ENCODE results near the gene SIT1. TPM values are rescaled to one million over a fixed set of nuclear protein-coding genes. Genes with fewer than 3 reads are reported as not detected.

SIT1 gene
- total RNA-seq, 2 experiments from 2014 or later: 18.4 to 19.2 TPM

GRCh38 chr9:35627575-35627974 is 23.2 kb downstream of the SIT1 start:
- no peak overlapping the region for H3K27ac Mint-ChIP-seq
- Histone ChIP-seq H3K36me3 (ENCODE audit: insufficient read depth, low read length) (no peaks in the 10 kb centered on the region), H3K9me3 (ENCODE audit: control insufficient read depth in 1 of 2, insufficient read depth in 1 of 2, low read length in 2 of 2) (no peaks in the 10 kb centered on the region), H3K4me1 (ENCODE audit: insufficient read depth, low read length) (no peaks in the 10 kb centered on the region), H3K27me3 (ENCODE audit: control insufficient read depth in 1 of 2, insufficient read depth in 2 of 2, low read length in 2 of 2) (no peaks in the 10 kb centered on the region), H3K4me3 (ENCODE audit: low read length) (no peak overlapping the region), H3K27ac (ENCODE audit: low read depth in 1 of 2, low read length in 2 of 2) (no peak overlapping the region)
- H3K4me3 Mint-ChIP-seq: no peak overlapping the region
- no peaks in the 10 kb centered on the region for H3K36me3 Mint-ChIP-seq (ENCODE audit: low read depth)
- intact Hi-C loops (cut with DNase I, micrococcal nuclease): no loop called here
- ATAC-seq (ENCODE audit: poor library complexity): no peak
- no peaks in the 10 kb centered on the region for H3K27me3 Mint-ChIP-seq
- TF ChIP-seq CTCF (IDR thresholded peaks at IDR 0.05): no peak
- H3K9me3 Mint-ChIP-seq: no peaks in the 10 kb centered on the region
- DNase-seq: no peak
- ChIA-PET CTCF (no interaction called here), POLR2A (no interaction called here)
- H3K4me1 Mint-ChIP-seq (ENCODE audit: low read depth): no peaks in the 10 kb centered on the region

- no peak for ATAC-seq (ENCODE audit: poor library complexity)
- no peak overlapping the region for H3K4me3 ChIP-seq (ENCODE audit: low read length)
- Mint-ChIP-seq H3K27ac (peak overlapping the region; percentile 66), H3K4me3 (no peak overlapping the region), H3K9me3 (no peaks in the 10 kb centered on the region), H3K27me3 (no peaks in the 10 kb centered on the region), H3K4me1 (ENCODE audit: low read depth) (peaks cover 43% of the 10 kb centered on the region), H3K36me3 (ENCODE audit: low read depth) (no peaks in the 10 kb centered on the region)
- H3K4me1 ChIP-seq (ENCODE audit: insufficient read depth, low read length): peaks cover 40% of the 10 kb centered on the region
- DNase-seq: no peak
- H3K9me3 ChIP-seq (ENCODE audit: control insufficient read depth in 1 of 2, insufficient read depth in 1 of 2, low read length in 2 of 2): no peaks in the 10 kb centered on the region
- H3K36me3 ChIP-seq (ENCODE audit: insufficient read depth, low read length): no peaks in the 10 kb centered on the region
- H3K27ac ChIP-seq (ENCODE audit: low read depth in 1 of 2, low read length in 2 of 2): peak overlapping the region in 1 of 2 donors; percentile 20
- POLR2A ChIA-PET: interaction anchor here (0.8 to 2.1 kb wide), 6 partner anchors 21 to 326 kb away, joined by 3 to 12 read pairs (median 7); partner anchors contain the start of genes CCDC107, RMRP and SIT1
- intact Hi-C loops (cut with DNase I, micrococcal nuclease): loop anchor here (5.0 kb wide), 1 partner anchor 38 kb away; the partner anchor contains the start of genes CCDC107 (in 2 of the 2) and RMRP (in 2 of the 2)
- CTCF ChIA-PET: interaction anchor here (0.5 to 1.5 kb wide), 3 partner anchors 9 to 861 kb away, joined by 3 to 5 read pairs (median 3); no protein-coding TSS in a partner anchor
- H3K27me3 ChIP-seq (ENCODE audit: control insufficient read depth in 1 of 2, insufficient read depth in 2 of 2, low read length in 2 of 2): no peaks in the 10 kb centered on the region
- no peak for TF ChIP-seq CTCF (IDR thresholded peaks at IDR 0.05)
Observed at GRCh38 chr9:35619800-35620158, 31.0 kb downstream of the SIT1 start.

GRCh38 chr9:35618854-35619799 is 31.6 kb downstream of the SIT1 start:
- no peaks in the 10 kb centered on the region for H3K36me3 Mint-ChIP-seq (ENCODE audit: low read depth)
- POLR2A ChIA-PET: interaction anchor here (0.8 to 2.1 kb wide), 7 partner anchors 21 to 326 kb away, joined by 3 to 12 read pairs (median 3); partner anchors contain the start of genes CCDC107, RMRP and SIT1
- intact Hi-C loops (cut with DNase I, micrococcal nuclease): loop anchor here (5.0 kb wide), 1 partner anchor 38 kb away; the partner anchor contains the start of genes CCDC107 (in 2 of the 2) and RMRP (in 2 of the 2)
- ATAC-seq (ENCODE audit: poor library complexity): peak; percentile 16
- CTCF ChIA-PET: interaction anchor here (1.5 kb wide), 1 partner anchor 8 kb away, joined by 3 read pairs; no protein-coding TSS in a partner anchor
- peak overlapping the region; percentile 20 to 48 for H3K27ac ChIP-seq (ENCODE audit: low read depth in 1 of 2, low read length in 2 of 2)
- H3K27ac Mint-ChIP-seq: peak overlapping the region; percentile 72
- no peaks in the 10 kb centered on the region for H3K27me3 ChIP-seq (ENCODE audit: control insufficient read depth in 1 of 2, insufficient read depth in 2 of 2, low read length in 2 of 2)
- H3K36me3 ChIP-seq (ENCODE audit: insufficient read depth, low read length): no peaks in the 10 kb centered on the region
- peaks cover 49% of the 10 kb centered on the region for H3K4me1 Mint-ChIP-seq (ENCODE audit: low read depth)
- no peaks in the 10 kb centered on the region for H3K9me3 ChIP-seq (ENCODE audit: control insufficient read depth in 1 of 2, insufficient read depth in 1 of 2, low read length in 2 of 2)
- no peaks in the 10 kb centered on the region for H3K27me3 Mint-ChIP-seq
- no peak overlapping the region for H3K4me3 ChIP-seq (ENCODE audit: low read length)
- H3K4me1 ChIP-seq (ENCODE audit: insufficient read depth, low read length): peaks cover 40% of the 10 kb centered on the region
- peak in 5 of 14 experiments; percentile 22 to 88 (median 52) for DNase-seq
- peak overlapping the region; percentile 86 for H3K4me3 Mint-ChIP-seq
- no peaks in the 10 kb centered on the region for H3K9me3 Mint-ChIP-seq
- TF ChIP-seq CTCF (IDR thresholded peaks at IDR 0.05): no peak

All from CD4-positive, alpha-beta T cell (primary cell).